Measurements from ENCODE around the gene EVPL.

EVPL gene

DNA sequence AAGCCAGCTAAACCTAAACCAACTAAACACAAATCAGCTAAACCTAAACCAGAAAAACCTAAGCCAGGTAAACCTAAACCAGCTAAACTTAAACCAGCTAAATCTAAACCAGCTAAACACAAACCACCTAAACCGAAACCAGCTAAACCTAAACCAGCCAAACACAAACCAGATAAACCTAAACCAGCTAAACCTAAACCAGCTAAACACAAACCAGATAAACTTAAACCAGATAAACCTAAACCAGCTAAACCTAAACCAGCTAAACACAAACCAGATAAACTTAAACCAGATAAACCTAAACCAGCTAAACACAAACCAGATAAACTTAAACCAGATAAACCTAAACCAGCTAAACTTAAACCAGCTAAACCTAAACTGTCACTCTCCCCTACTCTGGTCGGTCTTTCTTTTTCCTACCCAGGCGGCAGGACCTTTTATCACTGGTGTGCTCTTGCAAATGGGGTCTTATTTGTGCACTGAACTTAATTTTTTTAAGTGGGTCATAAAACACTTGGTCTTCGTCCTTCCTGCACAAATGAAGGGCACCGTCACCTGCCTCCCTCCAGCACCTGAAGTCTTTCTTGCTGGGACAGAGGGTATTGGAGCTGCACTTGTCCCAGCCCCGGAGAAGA is 7.2 kb downstream of the EVPL start:
- no peak overlapping the region for H3K27ac ChIP-seq
- no peak for DNase-seq (ENCODE audit: low read depth, low spot score)

DNA sequence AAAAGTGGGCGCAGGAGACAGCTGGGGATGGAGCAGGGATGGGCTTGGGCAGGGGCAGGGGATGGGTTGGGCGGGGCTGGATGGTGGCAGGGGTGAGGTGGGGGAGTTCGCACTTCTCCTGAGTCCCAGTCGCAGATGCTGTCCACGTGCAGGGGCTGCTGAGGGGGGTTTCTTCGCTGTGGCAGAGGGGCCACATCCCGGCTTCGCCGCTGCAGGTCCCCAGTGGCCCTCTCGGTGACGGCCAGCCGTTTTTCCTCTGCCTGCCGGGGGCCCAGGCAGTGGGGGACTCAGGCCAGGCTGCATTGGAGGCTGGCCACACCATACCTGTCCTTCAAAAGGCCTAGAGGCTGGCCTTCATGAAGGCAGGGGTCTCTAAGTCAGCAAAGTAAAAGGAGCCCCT is 8.3 kb downstream of the EVPL start:
- DNase-seq (ENCODE audit: low read depth, low spot score) = no peak
- no peak overlapping the region for H3K27ac ChIP-seq

DNA sequence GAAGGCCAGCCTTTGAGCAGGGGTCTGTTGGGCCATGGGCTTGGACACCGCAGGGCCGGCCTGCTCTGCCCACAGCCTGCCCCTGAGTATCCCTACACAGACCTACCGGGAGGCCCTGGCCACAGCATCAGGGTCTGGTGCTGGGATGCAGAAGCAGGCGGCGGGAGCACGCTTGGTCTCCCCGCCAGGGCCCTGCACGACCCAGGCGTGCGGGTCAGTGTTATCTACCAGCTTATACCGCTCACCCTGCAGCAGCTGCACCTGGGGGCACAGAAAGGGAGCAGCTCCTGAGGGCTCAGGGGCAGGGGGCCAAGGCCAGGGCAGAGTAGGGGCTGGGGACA is 8.8 kb downstream of the EVPL start:
- DNase-seq (ENCODE audit: low read depth, low spot score) = no peak
- no peak overlapping the region for H3K27ac ChIP-seq

DNA sequence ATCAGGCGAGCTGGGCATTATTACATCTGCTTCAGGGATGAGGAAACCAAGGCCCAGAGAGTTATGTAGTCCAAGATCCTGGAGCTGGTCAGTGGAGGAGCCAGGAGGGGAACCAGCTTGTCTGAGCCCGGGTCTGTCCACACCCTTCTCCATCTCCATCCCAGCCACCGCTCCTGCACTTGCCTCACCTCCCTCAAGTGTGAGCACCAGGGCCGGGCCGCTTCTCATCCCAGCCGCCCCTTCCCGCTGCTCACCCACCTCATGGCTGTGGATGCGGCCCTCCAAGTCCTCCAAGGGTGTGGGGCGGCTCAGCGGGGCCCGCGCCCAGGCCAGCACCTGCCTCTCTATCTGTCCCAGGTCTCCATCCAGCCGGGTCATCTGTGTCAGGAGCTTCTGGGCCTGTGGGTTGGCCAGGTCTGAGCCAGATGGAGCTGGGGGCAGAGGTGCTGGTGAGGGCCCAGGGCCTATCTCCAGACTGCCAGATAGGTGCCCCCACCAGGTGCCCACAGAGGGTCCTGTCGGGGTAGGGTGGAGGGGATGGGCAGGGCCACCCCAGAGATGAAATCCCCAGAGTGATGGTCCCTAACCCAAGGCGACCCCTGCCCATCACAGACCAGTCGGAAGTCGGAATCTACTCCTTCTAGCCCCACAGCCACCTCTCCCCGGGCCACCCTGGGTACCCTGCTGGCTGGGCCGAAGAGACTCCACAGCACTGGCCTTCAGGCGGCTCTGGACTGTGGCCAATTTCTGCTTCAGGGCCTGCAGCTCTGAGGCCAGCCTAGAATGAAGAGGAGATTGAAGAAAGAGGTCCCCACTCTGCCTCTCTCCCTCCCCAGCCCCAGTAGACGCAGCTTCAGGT is 9.4 kb downstream of the EVPL start:
- H3K27ac ChIP-seq = no peak overlapping the region
- DNase-seq (ENCODE audit: low read depth, low spot score) = no peak

DNA sequence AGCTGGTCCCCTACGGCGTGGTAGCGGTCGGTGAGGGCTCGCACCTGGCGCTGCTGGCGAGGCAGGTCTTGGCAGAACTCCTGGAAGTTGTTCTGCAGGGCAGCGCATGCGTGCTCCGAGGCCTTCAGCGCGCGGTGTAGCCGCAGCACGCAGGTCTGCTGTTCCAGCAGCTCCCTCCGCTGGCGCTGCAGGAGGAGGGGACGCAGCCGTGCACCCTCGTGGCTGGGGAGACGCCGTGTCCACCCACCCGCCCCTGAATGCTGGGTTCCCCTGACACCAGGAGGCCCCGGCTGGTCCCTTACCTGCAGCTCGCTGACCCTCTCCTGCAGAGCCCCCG is 12.2 kb downstream of the EVPL start:
- no peak for DNase-seq (ENCODE audit: low read depth, low spot score)
- no peak overlapping the region for H3K27ac ChIP-seq

DNA sequence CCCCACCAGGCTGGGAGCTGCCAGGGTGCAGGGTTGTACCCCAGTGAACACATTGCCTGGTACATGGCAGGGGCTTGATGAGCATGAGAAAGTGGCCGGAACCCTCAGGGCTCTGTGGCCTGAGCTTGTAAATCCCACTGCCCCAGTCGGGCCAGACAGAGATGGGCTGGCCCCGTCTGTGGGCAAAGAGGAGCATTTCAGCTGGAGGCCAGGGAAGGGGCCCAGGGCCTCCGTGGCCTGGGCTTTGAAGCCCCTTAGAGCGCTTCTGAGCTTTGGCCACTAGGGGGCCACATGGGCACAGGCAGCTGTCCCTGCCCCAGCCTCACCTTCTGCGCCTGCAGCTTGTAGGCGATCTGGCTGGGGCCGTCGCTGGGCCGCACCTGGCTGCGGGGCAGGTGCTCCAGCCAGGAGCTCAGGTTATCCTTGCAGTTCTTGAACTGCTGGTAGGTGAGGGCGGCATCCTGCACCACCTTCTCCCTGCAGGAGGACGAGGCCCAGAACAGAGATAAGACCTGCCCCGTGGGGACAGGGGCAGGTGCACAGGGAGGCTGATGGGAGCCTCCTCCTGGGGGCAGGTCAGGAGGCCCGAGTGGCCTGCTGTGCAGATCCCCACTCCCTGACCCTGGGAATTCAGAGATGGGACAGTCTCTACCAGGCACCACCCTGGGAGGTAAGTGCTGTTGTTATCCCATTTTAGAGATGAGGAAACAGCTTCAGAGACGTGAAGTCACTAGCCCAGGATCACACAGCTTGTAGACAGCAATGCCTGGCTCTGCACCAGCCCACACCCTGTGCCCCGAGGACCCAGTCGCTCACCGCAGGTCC is 12.8 kb downstream of the EVPL start:
- DNase-seq (ENCODE audit: low read depth, low spot score) = no peak
- no peak overlapping the region for H3K27ac ChIP-seq

DNA sequence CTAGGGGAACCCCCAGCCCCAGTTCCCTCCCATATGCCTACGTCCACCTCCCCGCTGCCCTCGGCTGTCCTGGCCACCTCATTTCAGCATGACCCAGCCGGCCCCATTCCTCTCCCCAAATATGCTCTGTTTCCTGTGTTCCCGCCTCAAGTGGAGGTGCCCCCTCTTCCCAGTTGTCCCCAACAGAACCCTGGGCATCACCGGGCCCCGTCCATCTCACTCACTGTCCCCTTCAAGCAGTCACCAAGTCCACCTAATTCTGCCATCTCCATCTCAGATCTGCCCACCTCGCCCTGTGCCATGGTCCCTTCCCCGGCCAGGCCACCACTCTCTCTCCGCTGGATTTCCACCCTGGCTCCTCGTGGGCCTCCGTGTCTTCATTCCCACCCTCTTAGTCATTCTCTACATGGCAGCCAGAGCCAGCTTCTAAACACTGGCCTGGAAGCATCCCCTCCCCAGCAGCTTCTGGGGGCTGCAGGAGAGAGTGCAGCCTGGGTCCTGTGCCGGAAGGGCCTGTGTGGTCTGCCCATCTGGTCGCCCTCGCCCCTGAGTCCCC is 13.7 kb downstream of the EVPL start:
- H3K27ac ChIP-seq = no peak overlapping the region
- no peak for DNase-seq (ENCODE audit: low read depth, low spot score)

DNA sequence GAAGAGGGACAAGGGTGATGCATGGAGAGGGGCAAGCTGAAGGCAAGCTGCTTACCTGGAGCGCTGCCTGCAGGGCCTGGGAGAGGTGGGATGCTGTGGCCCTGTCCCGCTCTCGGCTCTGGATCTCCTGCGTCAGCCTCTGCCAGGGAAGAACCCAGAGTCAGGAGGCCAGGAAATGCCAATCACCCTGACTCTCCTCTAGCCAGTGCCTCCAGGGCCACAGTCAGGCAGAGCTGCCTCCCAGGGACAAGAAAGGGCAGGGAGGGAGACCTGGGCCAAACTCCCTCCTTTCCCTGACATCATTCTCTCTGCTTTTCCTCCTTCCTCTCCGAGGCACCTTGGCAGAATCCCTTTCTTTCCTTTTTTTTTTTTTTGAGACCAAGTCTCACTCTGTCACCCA is 15.2 kb downstream of the EVPL start:
- no peak for DNase-seq (ENCODE audit: low read depth, low spot score)
- H3K27ac ChIP-seq = no peak overlapping the region

DNA sequence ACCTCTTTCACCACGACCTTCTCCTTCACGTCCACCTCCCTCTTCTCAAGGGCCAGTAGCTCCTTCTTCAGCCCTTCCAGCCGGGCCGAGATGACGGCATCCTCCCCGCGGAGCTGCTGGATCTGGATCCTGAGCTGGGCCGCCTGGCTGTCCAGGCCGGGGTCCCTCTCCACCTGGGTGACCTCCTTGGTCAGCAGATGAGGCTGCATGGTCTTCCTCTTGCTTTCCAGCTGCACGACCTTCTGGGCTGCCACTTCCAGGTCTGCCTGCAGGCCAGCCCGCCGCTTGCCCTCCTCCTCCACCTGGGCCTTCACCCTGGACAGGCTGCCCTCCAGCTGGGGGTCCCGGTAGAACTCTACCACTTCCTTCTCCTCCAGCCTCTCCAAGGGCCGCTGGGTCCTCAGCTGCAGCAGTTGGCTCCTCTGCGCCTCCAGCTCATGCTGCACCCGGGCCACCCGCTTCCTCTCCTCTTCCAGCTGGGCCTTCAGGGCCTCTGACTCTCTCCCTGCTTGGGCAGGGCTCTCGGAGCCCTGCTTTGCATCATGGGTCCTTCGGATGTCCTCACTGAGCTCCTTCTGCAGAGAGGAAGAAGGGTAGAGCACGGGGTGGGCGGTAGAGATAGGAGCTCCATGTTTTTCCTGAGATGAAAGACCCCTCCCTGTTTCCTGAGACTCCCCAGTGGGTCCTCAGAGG is 17.0 kb downstream of the EVPL start:
- no peak for DNase-seq (ENCODE audit: low read depth, low spot score)
- no peak overlapping the region for H3K27ac ChIP-seq

DNA sequence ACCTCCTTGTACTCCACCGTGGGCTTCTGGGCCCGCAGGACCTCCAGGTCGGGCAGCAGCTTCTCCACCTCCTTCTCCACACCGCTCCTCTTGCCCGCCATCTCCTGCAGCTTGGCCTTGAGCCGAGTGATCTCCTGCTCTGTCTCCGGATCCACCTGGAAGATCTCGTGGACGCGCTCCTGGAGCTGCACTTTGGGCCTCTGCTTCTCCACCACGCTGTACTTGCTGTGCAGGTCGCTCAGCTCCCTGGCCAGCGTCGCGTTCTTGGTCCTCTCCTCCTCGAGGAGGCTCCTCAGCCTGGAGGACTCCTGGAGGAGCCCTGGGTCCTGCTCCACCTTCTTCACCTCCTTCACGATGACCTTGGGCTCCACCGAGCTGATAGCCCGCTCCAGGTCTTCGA is 17.7 kb downstream of the EVPL start:
- DNase-seq (ENCODE audit: low read depth, low spot score) = no peak

DNA sequence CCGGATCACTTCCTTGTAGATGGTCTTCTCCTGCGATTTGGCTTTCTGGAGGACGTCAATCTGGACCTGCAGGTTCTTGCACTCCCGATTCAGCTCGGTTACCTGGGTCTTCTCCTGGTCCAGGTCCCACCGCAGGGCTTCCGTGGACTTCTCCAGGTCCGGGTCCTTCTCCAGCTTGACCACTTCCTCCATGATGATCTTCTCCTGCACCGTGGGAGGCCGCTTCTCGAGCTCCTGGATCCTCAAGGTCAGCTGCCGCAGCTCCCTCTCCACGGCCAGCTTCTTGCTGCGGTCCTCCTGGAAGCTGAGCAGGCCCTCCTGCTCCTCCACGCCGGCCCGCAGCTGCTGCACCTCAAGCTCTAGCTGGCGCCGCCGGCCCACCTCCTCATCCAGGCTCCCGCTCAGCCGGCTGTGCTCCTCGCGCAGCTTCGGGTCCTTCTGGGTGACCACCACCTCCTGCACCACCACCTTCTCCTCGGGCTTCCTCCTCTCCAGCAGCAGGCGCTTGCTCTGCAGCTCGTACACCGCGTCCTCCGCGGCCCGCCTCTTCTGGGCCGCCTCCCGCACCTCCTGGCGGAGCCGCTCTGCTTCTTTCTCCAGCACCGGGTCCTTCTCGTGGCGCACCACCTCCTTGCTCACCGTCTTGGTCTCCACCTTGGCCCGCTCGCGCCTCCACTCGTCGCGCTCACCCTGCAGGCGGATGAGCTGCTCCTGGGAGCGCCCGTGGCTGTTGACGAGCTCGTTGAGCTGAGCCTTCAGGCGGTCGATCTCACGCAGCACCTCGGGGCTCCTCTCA is 18.3 kb downstream of the EVPL start:
- no peak overlapping the region for H3K27ac ChIP-seq
- no peak for DNase-seq (ENCODE audit: low read depth, low spot score)

More for the DNA sequence above, 17.7 kb downstream of the EVPL start:
- H3K27ac ChIP-seq = no peak overlapping the region

DNA sequence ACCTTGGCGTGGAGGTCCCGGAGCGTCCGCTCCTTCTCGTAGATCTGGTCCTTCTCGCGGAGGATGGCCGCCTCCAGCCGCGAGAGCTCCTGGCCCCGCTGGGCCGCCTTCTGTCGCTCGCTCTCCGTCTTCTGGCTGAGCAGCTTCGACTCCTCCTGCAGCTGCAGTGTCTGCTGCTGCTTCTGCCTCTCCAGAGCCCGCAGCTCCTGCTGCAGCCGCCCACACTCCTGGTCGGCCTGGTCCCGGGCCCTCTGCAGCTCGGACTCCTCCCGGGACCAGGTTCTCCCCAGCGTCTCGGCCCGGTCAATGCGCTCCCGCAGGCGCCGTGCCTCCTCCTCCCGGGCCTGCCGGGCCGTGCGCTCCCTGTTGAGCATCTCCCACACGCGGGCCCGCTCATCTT is 18.9 kb downstream of the EVPL start:
- no peak for DNase-seq (ENCODE audit: low read depth, low spot score)
- H3K27ac ChIP-seq = no peak overlapping the region

DNA sequence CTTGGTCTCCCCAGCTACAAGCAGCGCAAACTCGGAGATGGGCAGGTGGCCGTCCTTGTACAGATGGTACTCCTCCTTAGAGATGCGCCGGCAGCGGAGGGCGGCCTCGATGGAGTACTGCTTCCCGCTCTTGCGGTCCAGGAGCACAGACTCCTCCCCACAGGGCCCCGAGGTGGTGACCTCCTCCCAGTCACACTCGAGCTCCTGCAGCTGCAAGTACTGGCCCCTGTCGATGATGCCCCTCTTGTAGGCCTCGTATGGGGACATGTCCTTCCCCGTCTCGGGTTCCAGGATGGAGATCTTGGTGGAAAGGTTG is 19.3 kb downstream of the EVPL start:
- DNase-seq (ENCODE audit: low read depth, low spot score) = no peak

DNA sequence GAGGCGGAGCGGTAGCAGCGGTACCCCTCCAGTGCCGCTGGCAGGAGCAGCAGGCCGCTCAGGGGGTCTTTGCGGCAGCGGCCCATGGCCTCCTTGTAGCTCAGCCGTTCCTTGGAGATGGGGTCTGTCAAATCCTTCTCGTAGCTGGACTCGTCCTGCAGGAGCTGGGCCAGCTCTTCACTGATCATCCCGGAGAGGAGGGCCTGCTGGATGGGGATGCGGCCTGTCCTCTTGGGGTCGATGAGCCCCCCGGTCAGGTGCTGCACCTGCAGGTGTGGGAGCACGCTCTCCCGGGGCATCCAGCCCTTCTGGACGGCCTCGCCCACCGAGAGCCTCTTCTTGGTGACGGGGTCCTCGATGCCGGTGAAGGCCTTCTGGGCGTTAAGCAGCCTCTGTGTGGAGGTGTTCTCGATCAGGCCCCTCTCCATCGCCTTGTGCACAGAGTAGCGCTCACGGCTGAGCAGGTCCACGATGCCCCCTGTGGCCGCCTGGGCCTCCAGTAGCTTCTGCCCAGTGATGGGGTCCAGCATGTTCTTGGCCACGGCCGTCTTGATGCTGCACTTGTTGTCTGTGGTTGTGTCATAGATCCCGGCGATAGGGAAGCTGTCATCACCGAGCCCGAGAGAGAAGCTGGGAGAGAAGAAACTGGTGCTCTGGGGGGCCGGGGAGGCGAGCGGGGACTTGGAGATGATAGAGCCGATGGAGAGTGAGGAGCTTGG is 19.8 kb downstream of the EVPL start:
- no peak overlapping the region for H3K27ac ChIP-seq
- DNase-seq (ENCODE audit: low read depth, low spot score) = no peak

More for the DNA sequence above, 19.3 kb downstream of the EVPL start:
- H3K27ac ChIP-seq = no peak overlapping the region

DNA sequence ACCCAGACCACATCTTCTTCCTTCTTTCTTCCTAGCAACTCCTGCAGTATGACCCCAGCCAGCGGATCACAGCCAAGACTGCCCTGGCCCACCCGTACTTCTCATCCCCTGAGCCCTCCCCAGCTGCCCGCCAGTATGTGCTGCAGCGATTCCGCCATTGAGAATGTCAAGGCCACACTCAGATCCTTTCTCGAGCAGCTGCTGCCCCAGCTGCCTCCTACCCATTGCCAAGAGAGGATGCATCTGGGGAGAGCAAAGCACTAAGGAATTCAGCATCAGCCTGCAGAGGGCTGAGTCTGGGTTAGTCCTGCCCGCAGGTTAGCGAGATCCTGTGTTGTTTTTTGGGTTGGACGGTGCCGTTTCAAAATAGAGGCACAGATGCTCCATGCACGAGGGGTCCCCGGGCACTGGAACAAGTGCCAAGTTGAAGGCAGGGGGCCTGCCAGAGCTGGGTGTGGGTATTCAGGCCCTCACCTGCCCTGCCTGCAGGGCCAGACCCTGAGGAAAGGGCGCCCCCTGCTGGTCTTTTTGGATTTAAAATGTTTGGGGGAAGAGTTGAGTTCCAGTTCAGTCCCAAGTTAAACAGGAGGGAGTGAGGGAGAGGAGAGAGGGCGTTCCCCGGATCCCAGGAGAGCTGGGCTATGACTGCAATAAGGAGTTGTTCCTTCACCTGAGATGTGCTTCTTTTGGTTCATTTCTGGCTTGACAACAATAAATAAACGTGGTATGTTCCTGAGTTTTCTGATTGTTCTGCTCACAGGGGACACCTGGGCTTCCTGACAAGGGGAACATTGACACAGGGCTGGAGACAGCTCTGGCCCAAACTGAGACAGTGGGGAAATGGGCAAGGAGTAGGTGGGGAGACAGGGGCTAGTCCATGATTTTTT is 21.6 kb downstream of the EVPL start:
- no peak overlapping the region for H3K27ac ChIP-seq
- no peak for DNase-seq (ENCODE audit: low read depth, low spot score)

DNA sequence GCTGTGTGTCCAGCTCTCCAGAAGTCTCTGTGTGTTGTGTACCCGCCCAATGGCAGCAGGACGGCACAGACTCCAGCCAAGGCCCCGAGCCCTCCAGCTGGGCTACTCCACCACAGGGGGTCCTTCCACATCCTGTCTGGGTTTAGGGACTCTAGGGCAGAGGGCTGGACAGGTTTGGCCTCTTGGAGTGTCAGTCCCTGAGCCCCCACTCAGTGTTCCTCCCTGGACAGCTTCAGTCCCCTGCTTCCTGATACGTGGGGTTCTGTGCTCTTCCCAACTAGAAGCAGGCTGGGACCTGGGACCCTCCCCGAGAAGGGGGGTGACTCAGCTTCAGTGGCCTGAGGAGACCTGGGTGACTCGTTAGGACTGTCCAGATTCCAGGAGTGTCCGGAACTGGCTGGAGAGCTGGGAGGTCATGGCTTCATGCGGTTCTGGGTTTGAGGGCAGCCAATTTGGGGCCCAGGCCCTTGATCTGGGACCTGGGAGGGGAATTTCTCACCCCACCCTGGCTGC is 22.3 kb downstream of the EVPL start:
- DNase-seq (ENCODE audit: low read depth, low spot score) = no peak

DNA sequence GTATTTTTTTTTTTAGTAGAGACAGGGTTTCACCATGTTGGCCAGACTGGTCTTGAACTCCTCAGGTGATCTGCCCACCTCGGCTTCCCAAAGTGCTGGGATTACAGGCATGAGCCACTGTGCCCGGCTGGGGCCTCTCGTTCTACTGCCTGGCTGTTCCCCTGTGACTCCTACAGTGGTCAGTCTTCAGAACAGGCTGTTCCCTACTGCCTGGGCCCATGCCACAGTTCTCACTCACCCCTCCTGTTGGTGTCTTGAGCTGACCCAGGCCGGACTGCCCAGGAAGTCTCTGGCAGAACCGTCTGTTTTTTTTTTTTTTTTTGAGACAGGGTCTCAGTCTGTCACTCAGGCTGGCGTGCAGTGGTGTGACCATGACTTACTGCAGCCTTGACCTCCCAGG is 23.2 kb downstream of the EVPL start:
- DNase-seq (ENCODE audit: low read depth, low spot score) = no peak

More for the DNA sequence above, 22.3 kb downstream of the EVPL start:
- no peak overlapping the region for H3K27ac ChIP-seq

DNA sequence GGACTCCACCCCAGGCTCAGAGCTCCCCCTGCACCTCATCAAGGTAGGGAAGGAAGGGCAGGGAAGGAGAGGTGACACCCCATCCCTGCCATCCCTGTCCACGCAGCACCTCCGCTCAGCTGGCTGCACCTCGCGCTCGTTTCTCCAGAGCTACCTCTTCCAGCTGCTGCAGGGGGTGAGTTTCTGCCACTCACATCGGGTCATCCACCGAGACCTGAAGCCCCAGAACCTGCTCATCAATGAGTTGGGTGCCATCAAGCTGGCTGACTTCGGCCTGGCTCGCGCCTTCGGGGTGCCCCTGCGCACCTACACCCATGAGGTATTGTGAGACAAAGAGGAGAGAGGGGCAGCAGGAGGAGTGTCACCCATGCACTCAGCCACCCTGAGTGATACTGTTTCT is 25.0 kb downstream of the EVPL start:
- no peak for DNase-seq (ENCODE audit: low read depth, low spot score)
- H3K27ac ChIP-seq = no peak overlapping the region

More for the DNA sequence above, 23.2 kb downstream of the EVPL start:
- H3K27ac ChIP-seq = no peak overlapping the region
